GM12878 (cell line): Measurements from ENCODE around the gene PDLIM5. TPM values are rescaled to one million over a fixed set of nuclear protein-coding genes. Genes with fewer than 3 reads are reported as not detected.

Experiments used
- ATAC-seq: fragments of 200-7000 bp; cut with Tn5 transposase; 3 replicates; pipeline ENCODE4 v1.9.1; 2020; ENCODE audit warnings: mild to moderate bottlenecking, moderate library complexity
- BruUV-seq: library from RNA; stranded (reverse); fragments of 400-500 nt; replicated peaks from 2 replicates; lab custom pipeline; 2021; lab: Mats Ljungman, UMichigan
- CTCF ChIA-PET: fragments of 300-600 bp; sonication (Branson Sonifier 250); formaldehyde crosslinking; extraction: SDS; loops from one replicate; lab custom pipeline; 2021; ENCODE audit warnings: inconsistent platforms; lab: Yijun Ruan, JAX
- POLR2A ChIA-PET: fragments of 350-600 bp; formaldehyde crosslinking; extraction: SDS; loops from one replicate; lab custom pipeline; 2021; ENCODE audit warnings: inconsistent platforms; lab: Charles Lee
- RAD21 ChIA-PET: fragments of 300-600 bp; sonication (Branson Sonifier 250); formaldehyde crosslinking; loops from one replicate; lab custom pipeline; 2023; ENCODE audit warnings: antibody characterized with exemption; ENCODE audit not compliant: unreplicated experiment; lab: Charles Lee
- SMC1A ChIA-PET: fragments of 300-600 bp; sonication (Branson Sonifier 250); formaldehyde crosslinking; loops from one replicate; lab custom pipeline; 2023; ENCODE audit not compliant: unreplicated experiment, uncharacterized antibody; lab: Charles Lee
- DNase-seq: peaks from one replicate; pipeline ENCODE4 v3.0.0-alpha.2; 2011; ENCODE audit warnings: low read depth, low spot score
- FAIRE-seq: peaks from 3 replicates; lab custom pipeline; 2011; peaks lifted over from hg19 to GRCh38; lab: Jason Lieb, UNC
- H2AFZ ChIP-seq: 2 replicates; pipeline ENCODE4 v1.6.0; 2011; ENCODE audit warnings: low read depth, low read length, control low read depth; ENCODE audit not compliant: control insufficient read depth
- H3K27ac ChIP-seq: 2 replicates; pipeline ENCODE4 v1.5.1; 2011; ENCODE audit warnings: control low read depth; ENCODE audit not compliant: control insufficient read depth, insufficient read depth
- H3K27me3 ChIP-seq, 2 experiments: replicated peaks in 1 of 2; 2 replicates each; pipeline versions ENCODE4 v1.6.0 to v1.6.1; 2011; ENCODE audit warnings: low read length in 1 of 2; ENCODE audit not compliant: control insufficient read depth in 2 of 2, insufficient read depth in 2 of 2
- H3K36me3 ChIP-seq, 2 experiments: 2 replicates each; pipeline ENCODE4 v1.5.1; 2011; ENCODE audit warnings: low read length in 1 of 2; ENCODE audit not compliant: control insufficient read depth in 2 of 2, insufficient read depth in 2 of 2
- H3K4me1 ChIP-seq: 2 replicates; pipeline ENCODE4 v1.6.1; 2011; ENCODE audit warnings: mild to moderate bottlenecking, low read length, moderate library complexity, mixed read lengths; ENCODE audit not compliant: control insufficient read depth, insufficient read depth
- H3K4me2 ChIP-seq: 2 replicates; pipeline ENCODE4 v1.6.0; 2011; ENCODE audit warnings: control low read depth; ENCODE audit not compliant: control insufficient read depth, insufficient read depth
- H3K4me3 ChIP-seq: fragments of 200-600 bp; sonication (generic); 2 replicates; pipeline ENCODE4 v1.5.1; 2016
- H3K79me2 ChIP-seq: 2 replicates; pipeline ENCODE4 v1.6.0; 2011; ENCODE audit warnings: low read length; ENCODE audit not compliant: control insufficient read depth, insufficient read depth
- H3K9ac ChIP-seq: 2 replicates; pipeline ENCODE4 v1.8.0; 2011; ENCODE audit warnings: low read length, control low read depth, mixed read lengths; ENCODE audit not compliant: control insufficient read depth, insufficient read depth
- H3K9me3 ChIP-seq: replicated peaks from 3 replicates; pipeline ENCODE4 v1.5.1; 2011; ENCODE audit warnings: mild to moderate bottlenecking, low read length; ENCODE audit not compliant: control insufficient read depth, insufficient read depth
- H4K20me1 ChIP-seq: 2 replicates; pipeline ENCODE4 v1.6.0; 2011; ENCODE audit not compliant: control insufficient read depth, insufficient read depth
- ASH2L ChIP-seq: fragments of 300-600, 200-600 bp; sonication (generic); IDR thresholded peaks from 2 replicates; pipeline ENCODE4 v1.6.1; 2017; ENCODE audit warnings: low read depth, mild to moderate bottlenecking, borderline replicate concordance
- BRCA1 ChIP-seq: IDR thresholded peaks from 2 replicates; pipeline ENCODE4 v1.6.1; 2011; ENCODE audit warnings: low read depth, low read length, improper control_type of control experiment
- CBX5 ChIP-seq: sonication (generic); IDR thresholded peaks from 2 replicates; pipeline ENCODE4 v1.6.1; 2016; ENCODE audit warnings: low read depth, moderate library complexity, mild to moderate bottlenecking, inconsistent platforms
- EGR1 ChIP-seq, 2 experiments: IDR thresholded peaks; 1 replicate in 1 of 2; 2 replicates in 1 of 2; pipeline ENCODE4 v1.6.1; 2011 to 2012; ENCODE audit warnings: low read depth in 2 of 2, low read length in 2 of 2, borderline replicate concordance in 1 of 2, mild to moderate bottlenecking in 1 of 2, moderate library complexity in 1 of 2
- GABPA ChIP-seq: IDR thresholded peaks from 2 replicates; pipeline ENCODE4 v1.6.1; 2014; ENCODE audit warnings: antibody characterized with exemption, low read depth, mild to moderate bottlenecking, inconsistent platforms
- IKZF1 ChIP-seq: fragments of 450-650 bp; conservative IDR thresholded peaks from 2 replicates; pipeline ENCODE4 v1.6.1; 2017; ENCODE audit warnings: antibody characterized with exemption, mild to moderate bottlenecking
- MYB ChIP-seq: fragments of 150-350 bp; IDR thresholded peaks from 2 replicates; pipeline ENCODE4 v1.6.1; 2014; ENCODE audit warnings: mild to moderate bottlenecking, low read depth, low read length, borderline replicate concordance
- NFYA ChIP-seq: IDR thresholded peaks from 2 replicates; pipeline ENCODE4 v1.6.1; 2011; ENCODE audit warnings: low read depth, mild to moderate bottlenecking, low read length, improper control_type of control experiment, borderline replicate concordance
- RAD51 ChIP-seq: fragments of 450-650 bp; IDR thresholded peaks from 2 replicates; pipeline ENCODE4 v1.6.1; 2016; ENCODE audit warnings: moderate library complexity, mild to moderate bottlenecking, inconsistent platforms
- ZBED1 ChIP-seq: IDR thresholded peaks from 2 replicates; pipeline ENCODE4 v1.6.1; 2016; ENCODE audit warnings: borderline replicate concordance
- ZNF274 ChIP-seq: IDR thresholded peaks from one replicate; pipeline ENCODE4 v1.8.0; 2011; ENCODE audit not compliant: insufficient read length, insufficient read depth
- WGBS: methylation state at CpG from one replicate; pipeline ENCODE4 v1.1.6; 2016; ENCODE audit warnings: low lambda C conversion rate; ENCODE audit not compliant: insufficient replicate concordance, insufficient coverage; ENCODE audit errors: missing lambda C conversion rate; 5-methylcytosine and 5-hydroxymethylcytosine counted together
- in situ Hi-C: fragments of 300-500 bp; cut with MboI; formaldehyde crosslinking; loops from 9 replicates; pipeline ENCODE4 v1.14.3; 2018; ENCODE audit warnings: mixed read lengths
- intact Hi-C: fragments of 100-400 bp; cut with micrococcal nuclease; formaldehyde crosslinking; loops from one replicate; pipeline ENCODE4 v1.14.2; 2022; ENCODE audit not compliant: unreplicated experiment
- polyA plus RNA-seq, 11 experiments: library from polyadenylated mRNA; depleted of rRNA in 4 of 11; unstranded in 6 of 11; stranded (reverse) in 5 of 11; fragments of >200 nt; fragmentation: Nextera tagmentation in 4 of 11; fragmentation: Illumina TruSeq in 1 of 11; extraction: Ambion mirVana in 4 of 11; extraction: Trizol in 1 of 11; gene quantifications; 1 replicate in 1 of 11; 2 replicates in 10 of 11; pipeline versions ENCODE4 v1.2.1 to v1.2.3, GENCODE V29; 2011 to 2016; ENCODE audit warnings: inconsistent platforms in 2 of 11, missing spikeins in 2 of 11, low read depth in 1 of 11
- total RNA-seq, 4 experiments: library from RNA; depleted of rRNA in 3 of 4; stranded (reverse); fragments of >200 nt in 3 of 4; fragmentation: Illumina TruSeq in 1 of 4; extraction: Trizol in 1 of 4; gene quantifications; 2 replicates each; pipeline versions ENCODE4 v1.2.1 to v1.2.3, GENCODE V29; 2013 to 2021
- TF ChIP-seq, protein P1 (sequence below): IDR thresholded peaks from 2 replicates; pipeline ENCODE4 v1.6.1; 2012; ENCODE audit warnings: low read length, inconsistent platforms
- TF ChIP-seq, protein P2 (sequence below): fragments of 450-650 bp; IDR thresholded peaks from 2 replicates; pipeline ENCODE4 v1.6.1; 2017; ENCODE audit warnings: mild to moderate bottlenecking
- TF ChIP-seq, protein P3 (sequence below): fragments of 150-350 bp; IDR thresholded peaks from 2 replicates; pipeline ENCODE4 v1.6.1; 2016; ENCODE audit warnings: low read depth, low read length

PDLIM5 gene
- total and polyA plus RNA-seq, 10 of the 15 experiments (the other 5 are each of a cell fraction or from before 2014, with no cell fraction given), result 10.0 to 52.9 (median 20.7) TPM

DNA sequence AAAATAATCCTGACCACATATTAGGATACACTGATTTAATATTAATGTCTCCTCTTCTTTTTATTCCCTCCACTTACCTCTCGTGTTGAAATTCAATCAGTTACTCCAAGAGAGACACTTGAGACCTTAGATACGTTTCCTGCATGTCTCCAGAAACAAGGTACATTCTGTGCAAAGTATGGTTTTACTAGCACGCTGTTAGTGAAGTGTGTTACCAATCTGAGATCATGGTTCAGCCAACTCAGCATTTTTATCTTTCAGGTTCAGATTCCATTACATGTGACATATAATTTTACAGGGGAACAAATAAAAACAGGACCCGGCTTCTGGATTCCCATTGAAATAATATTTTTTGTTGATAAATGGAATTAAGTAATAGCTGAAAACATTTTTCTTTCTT is 32.2 kb downstream of the PDLIM5 start:
- no TSS peak for BruUV-seq
- Histone ChIP-seq H2AFZ (no peak overlapping the region), H3K27me3 (no peaks in the 10 kb centered on the region), H3K9ac (no peak overlapping the region)
- RAD21 ChIA-PET, result no interaction called here
- SMC1A ChIA-PET, result interaction anchor here (1.1 to 1.6 kb wide), 3 partner anchors 31 to 92 kb away, joined by 3 to 6 read pairs (median 3); no protein-coding TSS in a partner anchor
- no peak for DNase-seq
- intact Hi-C loops, result no loop called here
- TF ChIP-seq IKZF1, result no peak
- TF ChIP-seq, protein P1, sequence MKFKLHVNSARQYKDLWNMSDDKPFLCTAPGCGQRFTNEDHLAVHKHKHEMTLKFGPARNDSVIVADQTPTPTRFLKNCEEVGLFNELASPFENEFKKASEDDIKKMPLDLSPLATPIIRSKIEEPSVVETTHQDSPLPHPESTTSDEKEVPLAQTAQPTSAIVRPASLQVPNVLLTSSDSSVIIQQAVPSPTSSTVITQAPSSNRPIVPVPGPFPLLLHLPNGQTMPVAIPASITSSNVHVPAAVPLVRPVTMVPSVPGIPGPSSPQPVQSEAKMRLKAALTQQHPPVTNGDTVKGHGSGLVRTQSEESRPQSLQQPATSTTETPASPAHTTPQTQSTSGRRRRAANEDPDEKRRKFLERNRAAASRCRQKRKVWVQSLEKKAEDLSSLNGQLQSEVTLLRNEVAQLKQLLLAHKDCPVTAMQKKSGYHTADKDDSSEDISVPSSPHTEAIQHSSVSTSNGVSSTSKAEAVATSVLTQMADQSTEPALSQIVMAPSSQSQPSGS, result no peak
- TF ChIP-seq, protein P2, sequence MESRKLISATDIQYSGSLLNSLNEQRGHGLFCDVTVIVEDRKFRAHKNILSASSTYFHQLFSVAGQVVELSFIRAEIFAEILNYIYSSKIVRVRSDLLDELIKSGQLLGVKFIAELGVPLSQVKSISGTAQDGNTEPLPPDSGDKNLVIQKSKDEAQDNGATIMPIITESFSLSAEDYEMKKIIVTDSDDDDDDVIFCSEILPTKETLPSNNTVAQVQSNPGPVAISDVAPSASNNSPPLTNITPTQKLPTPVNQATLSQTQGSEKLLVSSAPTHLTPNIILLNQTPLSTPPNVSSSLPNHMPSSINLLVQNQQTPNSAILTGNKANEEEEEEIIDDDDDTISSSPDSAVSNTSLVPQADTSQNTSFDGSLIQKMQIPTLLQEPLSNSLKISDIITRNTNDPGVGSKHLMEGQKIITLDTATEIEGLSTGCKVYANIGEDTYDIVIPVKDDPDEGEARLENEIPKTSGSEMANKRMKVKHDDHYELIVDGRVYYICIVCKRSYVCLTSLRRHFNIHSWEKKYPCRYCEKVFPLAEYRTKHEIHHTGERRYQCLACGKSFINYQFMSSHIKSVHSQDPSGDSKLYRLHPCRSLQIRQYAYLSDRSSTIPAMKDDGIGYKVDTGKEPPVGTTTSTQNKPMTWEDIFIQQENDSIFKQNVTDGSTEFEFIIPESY, result no peak
- TF ChIP-seq RAD51, result no peak
- TF ChIP-seq ZNF274, result no peak
- TF ChIP-seq, protein P3, sequence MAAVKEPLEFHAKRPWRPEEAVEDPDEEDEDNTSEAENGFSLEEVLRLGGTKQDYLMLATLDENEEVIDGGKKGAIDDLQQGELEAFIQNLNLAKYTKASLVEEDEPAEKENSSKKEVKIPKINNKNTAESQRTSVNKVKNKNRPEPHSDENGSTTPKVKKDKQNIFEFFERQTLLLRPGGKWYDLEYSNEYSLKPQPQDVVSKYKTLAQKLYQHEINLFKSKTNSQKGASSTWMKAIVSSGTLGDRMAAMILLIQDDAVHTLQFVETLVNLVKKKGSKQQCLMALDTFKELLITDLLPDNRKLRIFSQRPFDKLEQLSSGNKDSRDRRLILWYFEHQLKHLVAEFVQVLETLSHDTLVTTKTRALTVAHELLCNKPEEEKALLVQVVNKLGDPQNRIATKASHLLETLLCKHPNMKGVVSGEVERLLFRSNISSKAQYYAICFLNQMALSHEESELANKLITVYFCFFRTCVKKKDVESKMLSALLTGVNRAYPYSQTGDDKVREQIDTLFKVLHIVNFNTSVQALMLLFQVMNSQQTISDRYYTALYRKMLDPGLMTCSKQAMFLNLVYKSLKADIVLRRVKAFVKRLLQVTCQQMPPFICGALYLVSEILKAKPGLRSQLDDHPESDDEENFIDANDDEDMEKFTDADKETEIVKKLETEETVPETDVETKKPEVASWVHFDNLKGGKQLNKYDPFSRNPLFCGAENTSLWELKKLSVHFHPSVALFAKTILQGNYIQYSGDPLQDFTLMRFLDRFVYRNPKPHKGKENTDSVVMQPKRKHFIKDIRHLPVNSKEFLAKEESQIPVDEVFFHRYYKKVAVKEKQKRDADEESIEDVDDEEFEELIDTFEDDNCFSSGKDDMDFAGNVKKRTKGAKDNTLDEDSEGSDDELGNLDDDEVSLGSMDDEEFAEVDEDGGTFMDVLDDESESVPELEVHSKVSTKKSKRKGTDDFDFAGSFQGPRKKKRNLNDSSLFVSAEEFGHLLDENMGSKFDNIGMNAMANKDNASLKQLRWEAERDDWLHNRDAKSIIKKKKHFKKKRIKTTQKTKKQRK, result no peak
- TF ChIP-seq NFYA, result no peak
- no peak for TF ChIP-seq GABPA
- no peak for TF ChIP-seq MYB
- TF ChIP-seq ASH2L, result no peak
- TF ChIP-seq CBX5, result no peak
- no peak for TF ChIP-seq ZBED1
- no peak for TF ChIP-seq EGR1 (IDR thresholded peaks at IDR 0.05; ENCODE audit: borderline replicate concordance in 1 of 2, low read depth in 2 of 2, low read length in 2 of 2)
- TF ChIP-seq BRCA1, result no peak
- TF ChIP-seq, all 136 proteins: peak for 0
- 82% methylated on average over 4 of the region's 4 CpGs for WGBS
- FAIRE-seq, result no peak
- Histone ChIP-seq H3K36me3 (no peaks in the 10 kb centered on the region; a peak in 1 of 4 replicates), H3K79me2 (no peaks in the 10 kb centered on the region), H3K4me1 (no peaks in the 10 kb centered on the region), H3K9me3 (no peaks in the 10 kb centered on the region; the same call in 2 of the 3 replicates), H3K27ac (no peak overlapping the region), H3K4me3 (no peak overlapping the region), H3K4me2 (no peak overlapping the region), H4K20me1 (no peaks in the 10 kb centered on the region)
- ChIA-PET POLR2A (interaction anchor here (1.3 kb wide), 1 partner anchor 11 kb away, joined by 3 read pairs; no protein-coding TSS in a partner anchor), CTCF (no interaction called here)
- in situ Hi-C loops, result no loop called here
- no peak for ATAC-seq
